ENCODE measurements around the gene RNPEPL1. TPM values are rescaled to one million over a fixed set of nuclear protein-coding genes. Genes with fewer than 3 reads are reported as not detected.

The RNPEPL1 gene
- total RNA-seq, 3 donors from 2014 or later (not counting 1 experiment from before 2014, with no cell fraction given), result 145 to 167 (median 164) TPM

- TF ChIP-seq CTCF (IDR thresholded peaks at IDR 0.05), result no peak
- Mint-ChIP-seq H3K27me3 (ENCODE audit: low read depth in 2 of 2) (no peaks in the 10 kb centered on the region), H3K27ac (peak overlapping the region; percentile 99), H3K9me3 (no peaks in the 10 kb centered on the region), H3K4me3 (peak overlapping the region; percentile 96), H3K4me1 (peaks cover 69 to 79% of the 10 kb centered on the region in 2 donors), H3K36me3 (no peaks in the 10 kb centered on the region)
- H3K4me3 ChIP-seq (ENCODE audit: low read length), result peak overlapping the region; percentile 76
- peak; percentile 55 to 72 for DNase-seq
- H3K9me3 ChIP-seq (ENCODE audit: control insufficient read depth, insufficient read depth, low read length), result no peaks in the 10 kb centered on the region
- WGBS (ENCODE audit: insufficient coverage), result 25% methylated on average over 26 of the region's 26 CpGs
- peak overlapping the region; percentile 92 for H3K27ac ChIP-seq (ENCODE audit: low read length)
- intact Hi-C loops (cut with micrococcal nuclease), result loop anchor here (2.0 to 10.0 kb wide), 4 partner anchors 53 to 875 kb away; partner anchors contain the start of genes GPR35, HDLBP and SEPTIN2
- ATAC-seq, result peak in 1 of 3 donors; percentile 4
- peaks cover 87% of the 10 kb centered on the region for H3K4me1 ChIP-seq (ENCODE audit: control insufficient read depth, insufficient read depth, low read length)
- H3K36me3 ChIP-seq (ENCODE audit: control insufficient read depth, insufficient read depth, low read length), result peaks cover 7% of the 10 kb centered on the region
- no peaks in the 10 kb centered on the region for H3K27me3 ChIP-seq (ENCODE audit: control insufficient read depth, insufficient read depth, low read length)
These were observed 980 bp upstream of the RNPEPL1 start for GRCh38 chr2:240567137-240567871.

GRCh38 chr2:240568678-240569522 lies 616 bp downstream of the RNPEPL1 start:
- Mint-ChIP-seq H3K27me3 (ENCODE audit: low read depth in 2 of 2) (no peaks in the 10 kb centered on the region), H3K36me3 (no peaks in the 10 kb centered on the region), H3K4me1 (peaks cover 64 to 73% of the 10 kb centered on the region in 2 donors), H3K9me3 (no peaks in the 10 kb centered on the region), H3K27ac (peak overlapping the region; percentile 77 to 84), H3K4me3 (peak overlapping the region; percentile 89)
- intact Hi-C loops (cut with micrococcal nuclease), result loop anchor here (1.0 to 10.0 kb wide), 4 partner anchors 9 to 873 kb away; partner anchors contain the start of genes DUSP28, HDLBP and SEPTIN2
- ATAC-seq (peak; percentile 3 to 31 (median 13)), DNase-seq (peak; percentile 64 to 89)
- Histone ChIP-seq H3K36me3 (ENCODE audit: control insufficient read depth, insufficient read depth, low read length) (peaks cover 19% of the 10 kb centered on the region), H3K4me1 (ENCODE audit: control insufficient read depth, insufficient read depth, low read length) (peaks cover 80% of the 10 kb centered on the region), H3K27me3 (ENCODE audit: control insufficient read depth, insufficient read depth, low read length) (no peaks in the 10 kb centered on the region), H3K9me3 (ENCODE audit: control insufficient read depth, insufficient read depth, low read length) (no peaks in the 10 kb centered on the region), H3K4me3 (ENCODE audit: low read length) (peak overlapping the region; percentile 58), H3K27ac (ENCODE audit: low read length) (peak overlapping the region; percentile 27)
- under 1% methylated on average over 93 of the region's 93 CpGs for WGBS (ENCODE audit: insufficient coverage)
- no peak for TF ChIP-seq CTCF (IDR thresholded peaks at IDR 0.05)

GRCh38 chr2:240569523-240569997 lies 1.3 kb downstream of the RNPEPL1 start:
- 46% methylated on average over 9 of the region's 9 CpGs for WGBS (ENCODE audit: insufficient coverage)
- H3K4me3 Mint-ChIP-seq, result peak overlapping the region; percentile 89
- no peak for TF ChIP-seq CTCF (IDR thresholded peaks at IDR 0.05)
- peaks cover 25% of the 10 kb centered on the region for H3K36me3 ChIP-seq (ENCODE audit: control insufficient read depth, insufficient read depth, low read length)
- no peaks in the 10 kb centered on the region for H3K9me3 Mint-ChIP-seq
- no peak for ATAC-seq
- DNase-seq, result no peak
- intact Hi-C loops (cut with micrococcal nuclease), result loop anchor here (1.0 to 10.0 kb wide), 4 partner anchors 9 to 873 kb away; partner anchors contain the start of genes DUSP28, HDLBP and SEPTIN2
- H3K27me3 ChIP-seq (ENCODE audit: control insufficient read depth, insufficient read depth, low read length), result no peaks in the 10 kb centered on the region
- peak overlapping the region; percentile 58 for H3K4me3 ChIP-seq (ENCODE audit: low read length)
- peaks cover 74% of the 10 kb centered on the region for H3K4me1 ChIP-seq (ENCODE audit: control insufficient read depth, insufficient read depth, low read length)
- H3K36me3 Mint-ChIP-seq, result no peaks in the 10 kb centered on the region
- no peaks in the 10 kb centered on the region for H3K27me3 Mint-ChIP-seq (ENCODE audit: low read depth in 2 of 2)
- peaks cover 57 to 68% of the 10 kb centered on the region in 2 donors for H3K4me1 Mint-ChIP-seq
- no peaks in the 10 kb centered on the region for H3K9me3 ChIP-seq (ENCODE audit: control insufficient read depth, insufficient read depth, low read length)
- peak overlapping the region; percentile 34 for H3K27ac ChIP-seq (ENCODE audit: low read length)
- H3K27ac Mint-ChIP-seq, result peak overlapping the region; percentile 77 to 84
